Neural cell (in vitro differentiated cells): ENCODE data around the gene SPATA31E1. TPM values are rescaled to one million over a fixed set of nuclear protein-coding genes. Genes with fewer than 3 reads are reported as not detected.

Experiments
- H2AFZ ChIP-seq: fragments of 200-600, 300-800 bp; sonication (generic), shearing (Covaris generic); 2 replicates; pipeline ENCODE4 v1.6.0; 2014; ENCODE audit warnings: low read depth, mild to moderate bottlenecking, antibody characterized with exemption, low read length, moderate library complexity
- H3F3A ChIP-seq: fragments of 200-600 bp; shearing (Covaris generic); 2 replicates; pipeline ENCODE4 v1.6.1; 2016; ENCODE audit warnings: mild to moderate bottlenecking, moderate library complexity, mixed read lengths, antibody characterized with exemption, low read length; ENCODE audit not compliant: insufficient read depth, poor library complexity, severe bottlenecking
- H3K27ac ChIP-seq: fragments of 200-600, 300-800 bp; sonication (generic), shearing (Covaris generic); 2 replicates; pipeline ENCODE4 v1.5.1; 2014; ENCODE audit warnings: mild to moderate bottlenecking, low read length, moderate library complexity
- H3K27me3 ChIP-seq: fragments of 300-800, 200-600 bp; sonication (generic), shearing (Covaris generic); 2 replicates; pipeline ENCODE4 v1.6.0; 2014; ENCODE audit warnings: mild to moderate bottlenecking, low read depth, low read length, moderate library complexity; ENCODE audit not compliant: insufficient read depth
- H3K36me3 ChIP-seq: fragments of 300-800, 200-600 bp; sonication (generic), shearing (Covaris generic); 2 replicates; pipeline ENCODE4 v1.5.1; 2014; ENCODE audit warnings: mild to moderate bottlenecking, antibody characterized with exemption, low read length, moderate library complexity; ENCODE audit not compliant: insufficient read depth
- H3K4me2 ChIP-seq: fragments of 300-800, 200-600 bp; sonication (generic), shearing (Covaris generic); 2 replicates; pipeline ENCODE4 v1.6.0; 2014; ENCODE audit warnings: mild to moderate bottlenecking, low read length
- H3K4me3 ChIP-seq: fragments of 300-800, 200-600 bp; sonication (generic), shearing (Covaris generic); 2 replicates; pipeline ENCODE4 v1.5.1; 2014; ENCODE audit warnings: mild to moderate bottlenecking, low read length, moderate library complexity
- H3K79me2 ChIP-seq: fragments of 200-600 bp; shearing (Covaris generic); replicated peaks from 2 replicates; pipeline ENCODE4 v1.6.0; 2014; ENCODE audit warnings: mild to moderate bottlenecking, low read length, moderate library complexity; ENCODE audit not compliant: insufficient read depth
- H3K9ac ChIP-seq: fragments of 300-800, 200-600 bp; sonication (generic), shearing (Covaris generic); 2 replicates; pipeline ENCODE4 v1.6.1; 2016; ENCODE audit warnings: mild to moderate bottlenecking, low read length, mixed read lengths
- H3K9me2 ChIP-seq: fragments of 200-600 bp; shearing (Covaris generic); 2 replicates; pipeline ENCODE4 v1.6.1; 2016; ENCODE audit warnings: mild to moderate bottlenecking, low read length, mixed read lengths; ENCODE audit not compliant: insufficient read depth
- H3K9me3 ChIP-seq: fragments of 200-600, 300-800 bp; sonication (generic), shearing (Covaris generic); 2 replicates; pipeline ENCODE4 v1.6.1; 2016; ENCODE audit warnings: mild to moderate bottlenecking, mixed run types, low read length, moderate library complexity, mixed read lengths
- H4K20me1 ChIP-seq: fragments of 200-600 bp; shearing (Covaris generic); 2 replicates; pipeline ENCODE4 v1.6.1; 2016; ENCODE audit warnings: mild to moderate bottlenecking, mixed run types; ENCODE audit not compliant: insufficient read depth
- CTCF ChIP-seq: fragments of 450-650 bp; IDR thresholded peaks from 2 replicates; pipeline ENCODE4 v1.5.1; 2014; ENCODE audit warnings: antibody characterized with exemption, mild to moderate bottlenecking, moderate library complexity; ENCODE audit not compliant: poor library complexity, severe bottlenecking
- EP300 ChIP-seq: fragments of 450-650 bp; conservative IDR thresholded peaks from 2 replicates; pipeline ENCODE4 v1.6.1; 2014; ENCODE audit warnings: antibody characterized with exemption, mild to moderate bottlenecking, moderate library complexity; ENCODE audit not compliant: poor library complexity, severe bottlenecking
- EZH2 ChIP-seq: fragments of 200-600, 300-800 bp; shearing (Covaris generic), sonication (generic); IDR thresholded peaks from 2 replicates; pipeline ENCODE4 v1.6.1; 2014; ENCODE audit warnings: antibody characterized with exemption, low read length, borderline replicate concordance, mild to moderate bottlenecking; ENCODE audit not compliant: insufficient read depth, poor library complexity, severe bottlenecking
- MXI1 ChIP-seq: fragments of 450-650 bp; conservative IDR thresholded peaks from 2 replicates; pipeline ENCODE4 v1.6.1; 2014; ENCODE audit warnings: antibody characterized with exemption, mild to moderate bottlenecking; ENCODE audit not compliant: poor library complexity, severe bottlenecking
- POLR2AphosphoS5 ChIP-seq: IDR thresholded peaks from 2 replicates; pipeline ENCODE4 v1.6.1; 2012
- RAD21 ChIP-seq: fragments of 450-650 bp; conservative IDR thresholded peaks from 2 replicates; pipeline ENCODE4 v1.6.1; 2014; ENCODE audit warnings: antibody characterized with exemption, mild to moderate bottlenecking, moderate library complexity
- REST ChIP-seq: IDR thresholded peaks from 2 replicates; pipeline ENCODE4 v1.6.1; 2012; ENCODE audit warnings: borderline replicate concordance
- SMC3 ChIP-seq: fragments of 450-650 bp; conservative IDR thresholded peaks from 2 replicates; pipeline ENCODE4 v1.6.1; 2014; ENCODE audit warnings: antibody characterized with exemption, mild to moderate bottlenecking, moderate library complexity; ENCODE audit not compliant: poor library complexity
- TAF1 ChIP-seq: IDR thresholded peaks from 2 replicates; pipeline ENCODE4 v1.6.1; 2012; ENCODE audit warnings: low read depth
- polyA plus RNA-seq: library from polyadenylated mRNA; depleted of rRNA; stranded (reverse); fragments of >200 nt; gene quantifications from 2 replicates; pipeline ENCODE4 v1.2.3, GENCODE V29; 2014

SPATA31E1 gene
- polyA plus RNA-seq, 1 donor from 2014 or later: not detected

GRCh38 chr9:87884578-87885459, 2.1 kb downstream of the SPATA31E1 start:
- no peak overlapping the region for H2AFZ ChIP-seq
- TF ChIP-seq MXI1 (no peak), EP300 (no peak), CTCF (no peak), RAD21 (no peak), EZH2 (no peak), SMC3 (no peak), POLR2AphosphoS5 (no peak), TAF1 (no peak), REST (no peak)

GRCh38 chr9:87885484-87886189, 3.0 kb downstream of the SPATA31E1 start:
- no peak for TF ChIP-seq SMC3
- TF ChIP-seq EP300: no peak
- no peak for TF ChIP-seq TAF1
- no peak for TF ChIP-seq EZH2
- no peak for TF ChIP-seq RAD21
- TF ChIP-seq CTCF: no peak
- no peak for TF ChIP-seq REST
- TF ChIP-seq POLR2AphosphoS5: no peak
- no peak for TF ChIP-seq MXI1
- no peaks in the 10 kb centered on the region for H3K9me3 ChIP-seq
- H3K4me3 ChIP-seq: no peak overlapping the region
- H3K4me2 ChIP-seq: no peak overlapping the region
- no peaks in the 10 kb centered on the region for H3F3A ChIP-seq
- no peak overlapping the region for H3K9ac ChIP-seq
- no peaks in the 10 kb centered on the region for H3K79me2 ChIP-seq
- H4K20me1 ChIP-seq: no peaks in the 10 kb centered on the region
- H3K27ac ChIP-seq: no peak overlapping the region
- no peaks in the 10 kb centered on the region for H3K36me3 ChIP-seq
- H3K27me3 ChIP-seq: no peaks in the 10 kb centered on the region
- no peak overlapping the region for H2AFZ ChIP-seq
- no peaks in the 10 kb centered on the region for H3K9me2 ChIP-seq

More at GRCh38 chr9:87884578-87885459, 2.1 kb downstream of the SPATA31E1 start:
- H3K9ac ChIP-seq: no peak overlapping the region
- no peaks in the 10 kb centered on the region for H3K79me2 ChIP-seq
- no peaks in the 10 kb centered on the region for H3K36me3 ChIP-seq
- no peak overlapping the region for H3K4me2 ChIP-seq
- no peaks in the 10 kb centered on the region for H3K9me2 ChIP-seq
- H3K27me3 ChIP-seq: no peaks in the 10 kb centered on the region
- H3F3A ChIP-seq: no peaks in the 10 kb centered on the region
- no peak overlapping the region for H3K4me3 ChIP-seq
- no peaks in the 10 kb centered on the region for H4K20me1 ChIP-seq
- no peak overlapping the region for H3K27ac ChIP-seq
- H3K9me3 ChIP-seq: no peaks in the 10 kb centered on the region
